GM12892 (cell line): ENCODE results near the gene PSEN1.
A peak's percentile ranks its signal among the peaks of the same experiment; 100 is the strongest.

ENCODE experiments used
- DNase-seq: peaks from one replicate; pipeline ENCODE4 v3.0.0; 2011; ENCODE audit not compliant: insufficient read length
- FAIRE-seq: peaks from 2 replicates; lab custom pipeline; 2011; peaks lifted over from hg19 to GRCh38; lab: Jason Lieb, UNC
- POLR2A ChIP-seq: IDR thresholded peaks from 2 replicates; pipeline ENCODE4 v1.6.1; 2011; ENCODE audit warnings: low read depth, low read length, control low read depth
- POLR2AphosphoS5 ChIP-seq: IDR thresholded peaks from 2 replicates; pipeline ENCODE4 v1.6.1; 2011; ENCODE audit warnings: low read depth, low read length, control low read depth
- TAF1 ChIP-seq: IDR thresholded peaks from 2 replicates; pipeline ENCODE4 v1.6.1; 2011; ENCODE audit warnings: low read depth, mild to moderate bottlenecking, control low read depth, low read length, borderline replicate concordance

PSEN1 gene

DNA sequence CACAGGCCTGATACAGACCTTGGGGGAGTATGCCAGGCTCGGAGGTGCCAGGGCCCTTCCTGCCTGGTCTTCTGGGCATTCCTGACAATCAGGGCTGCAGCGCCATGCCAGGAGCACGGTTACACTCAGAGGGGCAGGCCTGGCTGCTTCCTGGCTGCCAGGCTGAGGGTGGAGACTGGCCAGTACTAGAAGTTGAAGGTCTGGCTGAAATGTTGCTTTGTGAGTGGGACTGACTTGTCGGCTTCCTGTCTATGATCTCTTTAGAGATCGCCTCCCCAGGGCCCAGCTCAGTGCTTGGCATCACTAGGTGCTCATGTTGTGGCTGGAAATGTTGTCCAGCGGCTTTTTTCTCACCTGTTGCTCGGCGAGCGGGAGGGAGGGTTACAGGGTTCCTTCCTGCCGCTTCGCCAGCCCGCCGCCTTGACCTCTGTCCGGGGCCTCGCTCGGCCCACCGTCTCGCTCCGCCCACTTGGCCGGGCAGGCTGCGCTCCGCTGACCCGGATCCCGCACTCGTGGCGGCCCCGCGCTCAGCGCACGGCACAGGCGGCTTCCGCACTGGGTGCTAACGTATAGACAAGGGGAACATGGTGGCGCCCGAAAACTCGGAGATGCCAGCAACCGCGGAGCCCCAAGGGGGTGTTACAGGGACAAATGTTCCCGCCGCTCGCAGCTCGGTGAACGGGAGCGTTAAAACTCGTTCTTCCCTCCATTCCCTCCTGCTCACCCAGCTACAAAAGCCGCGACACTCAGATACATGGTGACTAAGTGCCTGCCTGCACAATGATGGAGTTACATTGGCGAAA, 133.6 kb downstream of the PSEN1 start:
- DNase-seq (peak; percentile 56), FAIRE-seq (no peak)
- TF ChIP-seq POLR2AphosphoS5 (no peak), POLR2A (no peak), TAF1 (no peak)

DNA sequence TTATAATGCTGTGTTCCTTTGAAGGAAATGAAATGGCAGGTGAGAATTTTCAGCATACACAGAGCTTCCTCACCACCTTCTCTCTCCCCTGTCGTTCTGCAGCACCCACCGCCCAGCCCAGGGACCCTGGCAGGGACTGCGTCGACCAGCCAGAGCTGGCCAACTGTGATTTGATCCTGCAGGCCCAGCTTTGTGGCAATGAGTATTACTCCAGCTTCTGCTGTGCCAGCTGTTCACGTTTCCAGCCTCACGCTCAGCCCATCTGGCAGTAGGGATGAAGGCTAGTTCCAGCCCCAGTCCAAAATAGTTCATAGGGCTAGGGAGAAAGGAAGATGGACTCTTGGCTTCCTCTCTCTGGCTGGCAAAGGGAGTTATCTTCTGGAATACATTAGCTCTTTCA, 136.1 kb downstream of the PSEN1 start:
- FAIRE-seq = no peak
- DNase-seq = no peak
- no peak for TF ChIP-seq POLR2AphosphoS5
- TF ChIP-seq POLR2A = no peak
- TF ChIP-seq TAF1 = no peak
